GM10266 (cell line): ENCODE data around the gene RNF217.

Experiments
- DNase-seq: peaks from one replicate; pipeline ENCODE4 v3.0.0; 2012; ENCODE audit errors: extremely low spot score
- CTCF ChIP-seq: IDR thresholded peaks from 2 replicates; pipeline ENCODE4 v1.5.1; 2012; ENCODE audit warnings: mild to moderate bottlenecking, low read depth; ENCODE audit not compliant: control insufficient read depth, insufficient read depth; ENCODE audit errors: missing control alignments

The RNF217 gene

GRCh38 chr6:125098253-125098652 is 136.0 kb downstream of the RNF217 start:
- DNase-seq, result no peak
- TF ChIP-seq CTCF, result no peak

GRCh38 chr6:125099211-125100073 is 137.2 kb downstream of the RNF217 start:
- no peak for DNase-seq
- TF ChIP-seq CTCF, result no peak

GRCh38 chr6:125100074-125100652 is 137.9 kb downstream of the RNF217 start:
- TF ChIP-seq CTCF, result no peak

GRCh38 chr6:125101128-125101527 is 138.9 kb downstream of the RNF217 start:
- no peak for DNase-seq
- TF ChIP-seq CTCF, result no peak

More at GRCh38 chr6:125100074-125100652, 137.9 kb downstream of the RNF217 start:
- no peak for DNase-seq

GRCh38 chr6:125101631-125102030 is 139.4 kb downstream of the RNF217 start:
- DNase-seq, result no peak
- TF ChIP-seq CTCF, result no peak

GRCh38 chr6:125102411-125102810 is 140.2 kb downstream of the RNF217 start:
- TF ChIP-seq CTCF, result no peak
- DNase-seq, result no peak

- no peak for TF ChIP-seq CTCF
- no peak for DNase-seq
Measured at GRCh38 chr6:125102891-125103290, 140.7 kb downstream of the RNF217 start.
